Measurements from ENCODE around the gene APCDD1L.

DNA sequence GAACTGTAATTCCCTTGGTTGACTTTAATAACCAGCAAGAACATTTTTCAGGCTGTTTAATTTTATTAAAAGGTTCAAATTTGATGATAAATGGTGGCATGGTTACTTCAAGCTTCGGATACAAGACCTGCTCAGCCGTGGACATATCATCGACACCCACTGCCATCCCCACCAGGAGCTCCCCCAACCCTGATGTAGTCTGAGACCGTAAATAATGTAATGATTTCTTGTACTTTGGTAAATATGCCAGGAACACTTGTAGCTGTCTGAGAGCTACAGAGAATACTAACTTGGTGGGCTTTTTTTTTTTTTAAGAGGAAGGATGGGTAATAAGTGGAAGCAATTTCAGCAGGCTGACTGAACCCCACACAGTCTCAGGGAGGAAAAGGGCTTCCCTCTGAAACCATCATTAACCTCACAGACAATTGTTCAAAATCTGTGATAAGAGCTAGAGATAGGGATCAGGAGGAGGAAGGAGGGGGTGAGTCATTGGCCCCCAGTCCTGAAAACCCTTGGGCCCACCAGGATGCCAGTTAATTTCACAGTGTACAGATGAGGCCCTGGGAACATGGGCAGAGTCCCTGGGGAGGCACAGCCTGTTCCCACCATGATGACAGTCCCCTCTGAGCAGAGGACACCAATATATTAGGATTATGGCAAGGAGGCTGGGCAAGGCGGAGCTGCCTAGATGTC lies 56.0 kb downstream of the APCDD1L start:
- no peak for TF ChIP-seq EP300 (IDR thresholded peaks at IDR 0.05)
- TF ChIP-seq, protein P1, sequence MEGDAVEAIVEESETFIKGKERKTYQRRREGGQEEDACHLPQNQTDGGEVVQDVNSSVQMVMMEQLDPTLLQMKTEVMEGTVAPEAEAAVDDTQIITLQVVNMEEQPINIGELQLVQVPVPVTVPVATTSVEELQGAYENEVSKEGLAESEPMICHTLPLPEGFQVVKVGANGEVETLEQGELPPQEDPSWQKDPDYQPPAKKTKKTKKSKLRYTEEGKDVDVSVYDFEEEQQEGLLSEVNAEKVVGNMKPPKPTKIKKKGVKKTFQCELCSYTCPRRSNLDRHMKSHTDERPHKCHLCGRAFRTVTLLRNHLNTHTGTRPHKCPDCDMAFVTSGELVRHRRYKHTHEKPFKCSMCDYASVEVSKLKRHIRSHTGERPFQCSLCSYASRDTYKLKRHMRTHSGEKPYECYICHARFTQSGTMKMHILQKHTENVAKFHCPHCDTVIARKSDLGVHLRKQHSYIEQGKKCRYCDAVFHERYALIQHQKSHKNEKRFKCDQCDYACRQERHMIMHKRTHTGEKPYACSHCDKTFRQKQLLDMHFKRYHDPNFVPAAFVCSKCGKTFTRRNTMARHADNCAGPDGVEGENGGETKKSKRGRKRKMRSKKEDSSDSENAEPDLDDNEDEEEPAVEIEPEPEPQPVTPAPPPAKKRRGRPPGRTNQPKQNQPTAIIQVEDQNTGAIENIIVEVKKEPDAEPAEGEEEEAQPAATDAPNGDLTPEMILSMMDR (IDR thresholded peaks at IDR 0.05), result no peak
- TF ChIP-seq POLR2AphosphoS5 (IDR thresholded peaks at IDR 0.05), result no peak
- TF ChIP-seq POLR2A (IDR thresholded peaks at IDR 0.05; ENCODE audit: low read depth), result no peak
